Osteoblast (primary cell): Measurements from ENCODE around the gene KLK8. TPM values are rescaled to one million over a fixed set of nuclear protein-coding genes. Genes with fewer than 3 reads are reported as not detected.

Experiments
- DNase-seq: peaks from one replicate; pipeline ENCODE4 v3.0.0; 2011; ENCODE audit warnings: low spot score, mixed read lengths; ENCODE audit not compliant: insufficient read length; ENCODE audit errors: missing footprints
- H2AFZ ChIP-seq: 2 replicates; pipeline ENCODE4 v1.6.0; 2011; ENCODE audit warnings: mild to moderate bottlenecking, low read length
- H3K27ac ChIP-seq: 2 replicates; pipeline ENCODE4 v1.5.1; 2011; ENCODE audit warnings: mild to moderate bottlenecking, low read depth, low read length, moderate library complexity
- H3K27me3 ChIP-seq: 2 replicates; pipeline ENCODE4 v1.6.0; 2012; ENCODE audit warnings: mild to moderate bottlenecking, control low read depth, inconsistent platforms, low read length, moderate library complexity; ENCODE audit not compliant: insufficient read depth
- H3K36me3 ChIP-seq: 2 replicates; pipeline ENCODE4 v1.5.1; 2011; ENCODE audit warnings: mild to moderate bottlenecking, low read length, control low read depth, moderate library complexity; ENCODE audit not compliant: insufficient read depth
- H3K4me1 ChIP-seq: 2 replicates; pipeline ENCODE4 v1.5.1; 2011; ENCODE audit warnings: mild to moderate bottlenecking, low read length, control low read depth, moderate library complexity; ENCODE audit not compliant: insufficient read depth
- H3K4me2 ChIP-seq: 2 replicates; pipeline ENCODE4 v1.6.0; 2011; ENCODE audit warnings: mild to moderate bottlenecking, low read length; ENCODE audit not compliant: insufficient read depth
- H3K4me3 ChIP-seq: fragments of 200-600 bp; sonication (generic); 3 replicates; pipeline ENCODE4 v1.5.1; 2012; ENCODE audit warnings: mild to moderate bottlenecking, low read length, inconsistent platforms; ENCODE audit not compliant: insufficient read depth
- H3K79me2 ChIP-seq: 2 replicates; pipeline ENCODE4 v1.6.0; 2012; ENCODE audit warnings: mild to moderate bottlenecking, low read length, control low read depth, inconsistent platforms; ENCODE audit not compliant: insufficient read depth
- H3K9me3 ChIP-seq: 2 replicates; pipeline ENCODE4 v1.5.1; 2011; ENCODE audit warnings: low read depth, low read length, control low read depth
- H4K20me1 ChIP-seq: 2 replicates; pipeline ENCODE4 v1.6.0; 2012; ENCODE audit warnings: mild to moderate bottlenecking, low read length, control low read depth; ENCODE audit not compliant: insufficient read depth
- total RNA-seq: library from RNA; depleted of rRNA; stranded (reverse); fragments of >200 nt; gene quantifications from 2 replicates; pipeline ENCODE4 v1.2.3, GENCODE V29; 2012
- TF ChIP-seq, protein P1 (sequence below): IDR thresholded peaks from 2 replicates; pipeline ENCODE4 v1.5.1; 2011; ENCODE audit warnings: mild to moderate bottlenecking, low read depth, low read length, moderate library complexity; ENCODE audit errors: extremely low read depth

Gene KLK8, protein sequence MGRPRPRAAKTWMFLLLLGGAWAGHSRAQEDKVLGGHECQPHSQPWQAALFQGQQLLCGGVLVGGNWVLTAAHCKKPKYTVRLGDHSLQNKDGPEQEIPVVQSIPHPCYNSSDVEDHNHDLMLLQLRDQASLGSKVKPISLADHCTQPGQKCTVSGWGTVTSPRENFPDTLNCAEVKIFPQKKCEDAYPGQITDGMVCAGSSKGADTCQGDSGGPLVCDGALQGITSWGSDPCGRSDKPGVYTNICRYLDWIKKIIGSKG
- not detected in 2 replicates for total RNA-seq

GRCh38 chr19:51001515-51001914 lies at the start of gene KLK8:
TSS of gene KLK8 (minus strand) at chr19:51001604. CDS start at chr19:51001167, 437 bp downstream.
- TF ChIP-seq, protein P1, sequence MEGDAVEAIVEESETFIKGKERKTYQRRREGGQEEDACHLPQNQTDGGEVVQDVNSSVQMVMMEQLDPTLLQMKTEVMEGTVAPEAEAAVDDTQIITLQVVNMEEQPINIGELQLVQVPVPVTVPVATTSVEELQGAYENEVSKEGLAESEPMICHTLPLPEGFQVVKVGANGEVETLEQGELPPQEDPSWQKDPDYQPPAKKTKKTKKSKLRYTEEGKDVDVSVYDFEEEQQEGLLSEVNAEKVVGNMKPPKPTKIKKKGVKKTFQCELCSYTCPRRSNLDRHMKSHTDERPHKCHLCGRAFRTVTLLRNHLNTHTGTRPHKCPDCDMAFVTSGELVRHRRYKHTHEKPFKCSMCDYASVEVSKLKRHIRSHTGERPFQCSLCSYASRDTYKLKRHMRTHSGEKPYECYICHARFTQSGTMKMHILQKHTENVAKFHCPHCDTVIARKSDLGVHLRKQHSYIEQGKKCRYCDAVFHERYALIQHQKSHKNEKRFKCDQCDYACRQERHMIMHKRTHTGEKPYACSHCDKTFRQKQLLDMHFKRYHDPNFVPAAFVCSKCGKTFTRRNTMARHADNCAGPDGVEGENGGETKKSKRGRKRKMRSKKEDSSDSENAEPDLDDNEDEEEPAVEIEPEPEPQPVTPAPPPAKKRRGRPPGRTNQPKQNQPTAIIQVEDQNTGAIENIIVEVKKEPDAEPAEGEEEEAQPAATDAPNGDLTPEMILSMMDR: no peak
- Histone ChIP-seq H3K4me2 (no peak within 1 kb of the TSS), H3K27ac (no peak within 1 kb of the TSS), H3K4me3 (no peak within 1 kb of the TSS), H3K27me3 (no peaks in the 10 kb centered on the region), H2AFZ (no peak within 1 kb of the TSS), H3K36me3 (no peaks in the 10 kb centered on the region), H3K79me2 (no peaks in the 10 kb centered on the region), H4K20me1 (no peaks in the 10 kb centered on the region), H3K9me3 (no peaks in the 10 kb centered on the region), H3K4me1 (no peaks in the 10 kb centered on the region)
- peak; percentile 43 for DNase-seq

DNA sequence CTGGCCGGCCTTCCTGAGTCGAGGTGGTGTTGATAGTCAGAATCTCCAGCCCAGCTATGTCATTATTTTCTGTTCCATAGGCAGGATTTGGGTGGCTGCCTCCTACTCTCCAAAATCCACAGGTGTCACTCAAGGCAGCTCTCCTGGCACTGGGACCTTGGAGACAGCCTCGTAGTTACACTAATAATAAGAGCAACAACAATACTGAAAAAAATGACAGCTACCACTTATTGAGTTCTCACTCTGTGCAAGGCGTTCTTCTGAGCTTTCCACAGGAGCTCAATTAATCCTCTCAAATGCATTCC lies 45.6 kb upstream of the KLK8 start:
- TF ChIP-seq, protein P1: no peak
- H3K4me2 ChIP-seq: no peak overlapping the region
- H3K27ac ChIP-seq: no peak overlapping the region
- H3K9me3 ChIP-seq: no peaks in the 10 kb centered on the region
- H3K36me3 ChIP-seq: no peaks in the 10 kb centered on the region
- no peaks in the 10 kb centered on the region for H3K79me2 ChIP-seq
- no peaks in the 10 kb centered on the region for H4K20me1 ChIP-seq
- no peak for DNase-seq
- no peak overlapping the region for H3K4me3 ChIP-seq
- no peaks in the 10 kb centered on the region for H3K4me1 ChIP-seq
- H3K27me3 ChIP-seq: peaks cover 7% of the 10 kb centered on the region
- H2AFZ ChIP-seq: no peak overlapping the region

DNA sequence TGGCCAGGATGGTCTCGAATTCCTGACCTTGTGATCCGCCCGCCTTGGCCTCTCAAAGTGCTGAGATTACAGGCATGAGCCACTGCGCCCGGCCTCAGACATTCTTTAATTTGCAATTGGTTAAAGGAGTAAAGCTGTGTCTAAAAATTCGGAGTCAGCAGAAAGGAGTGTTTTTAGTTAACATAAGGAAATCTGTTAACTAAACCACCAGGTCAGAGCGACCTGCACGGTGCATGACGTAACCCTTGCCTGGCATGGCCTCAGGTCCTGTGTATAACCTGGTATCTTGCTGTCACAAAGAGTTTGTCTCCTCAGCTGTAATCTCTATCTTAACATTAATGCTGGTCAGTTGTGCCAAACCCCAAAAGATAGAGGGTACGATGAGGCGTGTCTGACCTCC lies 42.9 kb upstream of the KLK8 start:
- Histone ChIP-seq H3K36me3 (no peaks in the 10 kb centered on the region), H3K4me3 (no peak overlapping the region), H3K79me2 (no peaks in the 10 kb centered on the region), H4K20me1 (no peaks in the 10 kb centered on the region), H3K27me3 (peaks cover 7% of the 10 kb centered on the region), H3K9me3 (no peaks in the 10 kb centered on the region), H3K4me2 (no peak overlapping the region), H3K27ac (no peak overlapping the region), H2AFZ (no peak overlapping the region), H3K4me1 (no peaks in the 10 kb centered on the region)
- TF ChIP-seq, protein P1: no peak
- peak; percentile 19 for DNase-seq

DNA sequence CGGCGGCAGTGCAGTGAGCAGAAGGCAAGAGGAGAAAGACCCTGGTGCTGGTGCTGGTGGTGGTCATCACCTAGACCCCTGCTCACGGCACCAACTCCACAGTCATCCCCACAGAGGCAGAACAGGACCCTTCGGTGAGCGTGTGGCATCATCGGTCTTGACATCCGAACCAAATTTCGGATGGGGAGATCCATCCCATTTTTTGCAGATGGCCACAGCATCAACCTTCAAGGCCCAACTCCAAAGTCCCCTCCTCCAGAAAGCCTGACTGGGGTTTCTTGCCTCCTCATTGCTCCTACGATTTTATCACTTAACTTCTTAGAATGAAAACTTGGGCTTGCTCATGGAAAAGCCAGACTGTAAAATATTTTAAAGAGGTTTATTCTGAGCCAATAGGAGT lies 42.1 kb upstream of the KLK8 start:
- H4K20me1 ChIP-seq: no peaks in the 10 kb centered on the region
- H3K4me2 ChIP-seq: no peak overlapping the region
- H3K4me3 ChIP-seq: no peak overlapping the region
- H3K27me3 ChIP-seq: peaks cover 7% of the 10 kb centered on the region
- H3K36me3 ChIP-seq: no peaks in the 10 kb centered on the region
- peak; percentile 32 for DNase-seq
- TF ChIP-seq, protein P1: no peak
- no peaks in the 10 kb centered on the region for H3K4me1 ChIP-seq
- no peak overlapping the region for H3K27ac ChIP-seq
- no peak overlapping the region for H2AFZ ChIP-seq
- H3K79me2 ChIP-seq: no peaks in the 10 kb centered on the region
- H3K9me3 ChIP-seq: no peaks in the 10 kb centered on the region
